Trophoblast cell (in vitro differentiated cells and primary cell): ENCODE results near the gene GPR137.

Source experiments
- DNase-seq, 2 donors: peaks; one replicate each; pipeline ENCODE4 v3.0.0-alpha.2; 2016
- H2AFZ ChIP-seq: 2 replicates; pipeline ENCODE4 v1.6.1; 2013; ENCODE audit warnings: low read length, moderate library complexity, mild to moderate bottlenecking; ENCODE audit not compliant: insufficient read depth, poor library complexity
- H2AK5ac ChIP-seq: 2 replicates; pipeline ENCODE4 v1.6.1; 2013; ENCODE audit warnings: mild to moderate bottlenecking, low read length
- H2BK120ac ChIP-seq: 2 replicates; pipeline ENCODE4 v1.6.1; 2013; ENCODE audit warnings: low read length, mild to moderate bottlenecking, moderate library complexity; ENCODE audit not compliant: insufficient read depth, poor library complexity
- H2BK12ac ChIP-seq: 2 replicates; pipeline ENCODE4 v1.6.1; 2013; ENCODE audit warnings: mild to moderate bottlenecking, low read length, moderate library complexity
- H2BK5ac ChIP-seq: 2 replicates; pipeline ENCODE4 v1.6.1; 2013; ENCODE audit warnings: low read length, low read depth, moderate library complexity, mild to moderate bottlenecking; ENCODE audit not compliant: poor library complexity
- H3K14ac ChIP-seq: 2 replicates; pipeline ENCODE4 v1.6.1; 2013; ENCODE audit warnings: mild to moderate bottlenecking, low read length
- H3K18ac ChIP-seq: 2 replicates; pipeline ENCODE4 v1.6.1; 2013; ENCODE audit warnings: mild to moderate bottlenecking, low read length
- H3K23ac ChIP-seq: 2 replicates; pipeline ENCODE4 v1.6.1; 2013; ENCODE audit warnings: low read length
- H3K27ac ChIP-seq: 2 replicates; pipeline ENCODE4 v1.5.1; 2013; ENCODE audit warnings: low read depth, mild to moderate bottlenecking, inconsistent platforms, low read length, moderate library complexity
- H3K27me3 ChIP-seq: 2 replicates; pipeline ENCODE4 v1.6.1; 2013; ENCODE audit warnings: inconsistent platforms, mild to moderate bottlenecking, low read length, moderate library complexity; ENCODE audit not compliant: insufficient read depth
- H3K36me3 ChIP-seq, 2 experiments: 1 replicate in 1 of 2; 2 replicates in 1 of 2; pipeline ENCODE4 v1.6.1; 2013; ENCODE audit warnings: low read length in 2 of 2, mild to moderate bottlenecking in 2 of 2, moderate library complexity in 1 of 2; ENCODE audit not compliant: insufficient read depth in 2 of 2, control insufficient read depth in 1 of 2
- H3K4ac ChIP-seq: 2 replicates; pipeline ENCODE4 v1.6.1; 2013; ENCODE audit warnings: low read depth, mild to moderate bottlenecking, low read length, moderate library complexity
- H3K4me1 ChIP-seq, 2 experiments: 1 replicate in 1 of 2; 2 replicates in 1 of 2; pipeline ENCODE4 v1.6.1; 2013; ENCODE audit warnings: low read length in 2 of 2, mild to moderate bottlenecking in 2 of 2, moderate library complexity in 1 of 2; ENCODE audit not compliant: insufficient read depth in 2 of 2, control insufficient read depth in 1 of 2
- H3K4me2 ChIP-seq: 2 replicates; pipeline ENCODE4 v1.6.1; 2013; ENCODE audit warnings: inconsistent platforms, mild to moderate bottlenecking, low read length, moderate library complexity
- H3K4me3 ChIP-seq: 2 replicates; pipeline ENCODE4 v1.5.1; 2013; ENCODE audit warnings: mild to moderate bottlenecking, low read depth, low read length, inconsistent platforms
- H3K79me1 ChIP-seq: one replicate; pipeline ENCODE4 v1.6.1; 2013; ENCODE audit warnings: low read length
- H3K79me2 ChIP-seq: 2 replicates; pipeline ENCODE4 v1.6.1; 2013; ENCODE audit warnings: low read length, mild to moderate bottlenecking; ENCODE audit not compliant: control insufficient read depth, insufficient read depth, poor library complexity
- H3K9ac ChIP-seq: 2 replicates; pipeline ENCODE4 v1.6.1; 2013; ENCODE audit warnings: mild to moderate bottlenecking, low read length
- H3K9me3 ChIP-seq: 2 replicates; pipeline ENCODE4 v1.6.1; 2013; ENCODE audit warnings: low read depth, mild to moderate bottlenecking, control low read depth, inconsistent platforms, low read length; ENCODE audit not compliant: insufficient read depth
- H4K12ac ChIP-seq: 2 replicates; pipeline ENCODE4 v1.6.1; 2013; ENCODE audit warnings: low read depth, mild to moderate bottlenecking, low read length, moderate library complexity
- H4K8ac ChIP-seq: 2 replicates; pipeline ENCODE4 v1.6.1; 2013; ENCODE audit warnings: low read depth, mild to moderate bottlenecking, low read length, moderate library complexity
- H4K91ac ChIP-seq: one replicate; pipeline ENCODE4 v1.6.1; 2013; ENCODE audit warnings: low read depth, mild to moderate bottlenecking, low read length, moderate library complexity
- WGBS: extraction: QIAGEN DNeasy Blood & Tissue Kit; methylation state at CpG from one replicate; pipeline ENCODE4 v1.1.7; 2013; ENCODE audit warnings: missing lambda C conversion rate; ENCODE audit not compliant: insufficient read length, insufficient coverage; ENCODE audit errors: extremely low coverage; 5-methylcytosine and 5-hydroxymethylcytosine counted together

Gene GPR137

GRCh38 chr11:64267207-64267945 is 18.3 kb upstream of the GPR137 start:
- no peak overlapping the region for H4K12ac ChIP-seq
- WGBS = no CpG with 5 or more reads among the region's 27 CpGs
- H4K91ac ChIP-seq = no peak overlapping the region
- peaks cover 46 to 50% of the 10 kb centered on the region in 2 experiments for H3K36me3 ChIP-seq
- no peak overlapping the region for H3K4ac ChIP-seq
- no peak overlapping the region for H2AK5ac ChIP-seq
- no peak overlapping the region for H2AFZ ChIP-seq
- H3K27ac ChIP-seq = no peak overlapping the region
- H3K14ac ChIP-seq = no peak overlapping the region
- H4K8ac ChIP-seq = no peak overlapping the region
- H3K79me1 ChIP-seq = peaks cover 40% of the 10 kb centered on the region
- H3K79me2 ChIP-seq = peaks cover 13% of the 10 kb centered on the region
- no peak overlapping the region for H2BK5ac ChIP-seq
- H2BK12ac ChIP-seq = no peak overlapping the region
- no peaks in the 10 kb centered on the region for H3K27me3 ChIP-seq
- no peak overlapping the region for H3K18ac ChIP-seq
- peaks cover 2% of the 10 kb centered on the region for H3K9me3 ChIP-seq
- no peak overlapping the region for H3K9ac ChIP-seq
- H3K4me2 ChIP-seq = no peak overlapping the region
- H3K4me1 ChIP-seq = peaks cover 35 to 41% of the 10 kb centered on the region in 2 experiments
- no peak overlapping the region for H3K23ac ChIP-seq
- H2BK120ac ChIP-seq = no peak overlapping the region
- H3K4me3 ChIP-seq = no peak overlapping the region
- DNase-seq = peak in 1 of 2 donors; percentile 23

DNA sequence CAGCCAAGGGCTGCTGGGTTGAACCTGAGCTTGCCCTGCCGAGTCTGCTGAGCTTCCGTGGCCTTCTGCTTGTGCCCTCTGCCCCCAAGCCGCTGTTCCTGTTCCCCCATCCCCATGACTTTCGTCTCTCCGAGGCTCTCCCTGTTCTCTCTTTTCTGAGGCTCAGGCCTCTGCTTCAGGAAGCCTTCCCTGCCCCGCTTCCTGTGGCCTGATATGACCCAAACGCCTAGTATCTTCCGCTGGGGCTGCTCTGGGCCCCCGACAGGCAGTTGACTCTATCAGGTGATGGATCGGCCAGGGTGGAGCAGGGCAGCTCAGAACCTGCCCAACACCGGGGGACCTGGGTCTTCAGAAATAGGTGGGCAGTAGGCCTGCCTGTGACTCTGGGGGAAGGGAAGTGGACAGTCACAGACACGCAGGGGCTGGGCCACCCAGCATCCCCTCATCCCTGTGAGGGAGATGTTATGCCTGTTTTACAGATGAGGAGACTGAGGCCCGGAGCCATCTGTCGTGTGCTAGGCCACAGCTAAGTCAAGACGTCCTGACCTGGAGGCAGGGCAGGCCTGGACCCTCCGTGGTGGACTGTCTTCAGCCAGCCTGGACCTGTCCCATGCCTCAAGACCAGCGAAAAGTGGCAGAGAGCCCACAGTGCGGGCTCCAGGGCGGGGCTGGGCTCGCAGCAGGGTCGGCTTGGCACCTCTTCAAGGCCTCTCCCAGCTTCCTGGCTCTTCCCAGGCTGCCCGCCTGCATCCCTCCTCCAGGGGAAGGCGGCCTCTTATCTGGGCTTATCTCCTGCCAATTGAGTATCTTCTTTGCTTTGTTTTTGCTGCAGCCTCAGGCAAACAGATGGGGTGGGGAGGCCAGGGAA is 17.4 kb upstream of the GPR137 start:
- Histone ChIP-seq H3K9me3 (no peaks in the 10 kb centered on the region), H3K9ac (no peak overlapping the region), H3K14ac (peak overlapping the region; percentile 96), H4K8ac (peak overlapping the region; percentile 10), H3K27me3 (no peaks in the 10 kb centered on the region), H2BK12ac (peak overlapping the region; percentile 39), H3K79me2 (peaks cover 13% of the 10 kb centered on the region), H2BK120ac (peak overlapping the region; percentile 8), H4K12ac (peak overlapping the region; percentile 46), H3K36me3 (peaks cover 42 to 46% of the 10 kb centered on the region in 2 experiments), H4K91ac (peak overlapping the region; percentile 96), H3K23ac (no peak overlapping the region), H3K4me1 (peaks cover 27 to 32% of the 10 kb centered on the region in 2 experiments), H3K4ac (no peak overlapping the region), H3K18ac (peak overlapping the region; percentile 15), H3K4me3 (peak overlapping the region; percentile 21), H2AFZ (peak overlapping the region; percentile 6), H3K27ac (peak overlapping the region; percentile 97), H2AK5ac (peak overlapping the region; percentile 57), H2BK5ac (peak overlapping the region; percentile 8), H3K79me1 (peaks cover 35% of the 10 kb centered on the region), H3K4me2 (peak overlapping the region; percentile 92)
- WGBS = no CpG with 5 or more reads among the region's 23 CpGs
- peak in 1 of 2 donors; percentile 83 for DNase-seq

- H3K4me3 ChIP-seq = peak overlapping the region; percentile 70
- peak overlapping the region; percentile 92 for H4K8ac ChIP-seq
- H3K4me1 ChIP-seq = peaks cover 20 to 24% of the 10 kb centered on the region in 2 experiments
- H3K9ac ChIP-seq = peak overlapping the region; percentile 90
- no peaks in the 10 kb centered on the region for H3K27me3 ChIP-seq
- WGBS = no CpG with 5 or more reads among the region's 34 CpGs
- H2AFZ ChIP-seq = peak overlapping the region; percentile 64
- H3K18ac ChIP-seq = peak overlapping the region; percentile 85
- no peaks in the 10 kb centered on the region for H3K9me3 ChIP-seq
- peak overlapping the region; percentile 96 for H4K91ac ChIP-seq
- peak; percentile 64 to 77 for DNase-seq
- H2BK120ac ChIP-seq = peak overlapping the region; percentile 91
- peak overlapping the region; percentile 96 for H3K14ac ChIP-seq
- H3K79me2 ChIP-seq = peaks cover 13% of the 10 kb centered on the region
- peak overlapping the region; percentile 97 for H3K27ac ChIP-seq
- peak overlapping the region; percentile 89 for H4K12ac ChIP-seq
- H2BK5ac ChIP-seq = peak overlapping the region; percentile 90
- peak overlapping the region; percentile 92 for H3K4me2 ChIP-seq
- peaks cover 34 to 39% of the 10 kb centered on the region in 2 experiments for H3K36me3 ChIP-seq
- H3K4ac ChIP-seq = peak overlapping the region; percentile 67
- no peak overlapping the region for H3K23ac ChIP-seq
- peak overlapping the region; percentile 0 for H2BK12ac ChIP-seq
- peaks cover 29% of the 10 kb centered on the region for H3K79me1 ChIP-seq
- peak overlapping the region; percentile 55 for H2AK5ac ChIP-seq
Observed at GRCh38 chr11:64268893-64269539, 16.6 kb upstream of the GPR137 start.
